ENCODE data around the gene PRR5L.

GRCh38 chr11:36326524-36327419 is 30.7 kb downstream of the PRR5L start:
- TF ChIP-seq ARNT (IDR thresholded peaks at IDR 0.05) (no peak), NFRKB (IDR thresholded peaks at IDR 0.05) (no peak), PKNOX1 (IDR thresholded peaks at IDR 0.05) (no peak), FOXM1 (IDR thresholded peaks at IDR 0.05; ENCODE audit: borderline replicate concordance) (no peak), SP1 (IDR thresholded peaks at IDR 0.05) (no peak), ZNF384 (IDR thresholded peaks at IDR 0.05) (no peak), CTBP1 (IDR thresholded peaks at IDR 0.05; ENCODE audit: borderline replicate concordance) (no peak), ELF4 (IDR thresholded peaks at IDR 0.05) (no peak)

Measured in HEK293T (cell line).